HG03457 (cell line): Measurements from ENCODE around the gene MISP.
"Not testable (repeated sequence)": the region's sequence is repeated elsewhere in the genome, so short reads cannot be mapped to it uniquely, and the experiment has no call there.

Source experiments
- ATAC-seq: cut with Tn5 transposase; IDR thresholded peaks from one replicate; pipeline ENCODE4 v1.9.1; 2021; ENCODE audit warnings: moderate number of reproducible peaks; ENCODE audit not compliant: unreplicated experiment

MISP gene

GRCh38 chr19:750640-751423, at the start of gene MISP:
MISP (plus strand) TSS chr19:751112; CDS start chr19:756947, 5,835 bp downstream.
- no peak for ATAC-seq

GRCh38 chr19:702847-703246, 48.1 kb upstream of the MISP start:
- ATAC-seq, result not testable (repeated sequence)

- ATAC-seq, result no peak
Observed at GRCh38 chr19:703329-703650, 47.6 kb upstream of the MISP start.

- ATAC-seq, result no peak
Observed at GRCh38 chr19:703651-704446, 47.1 kb upstream of the MISP start.

- no peak for ATAC-seq
Observed at GRCh38 chr19:704447-704741, 46.5 kb upstream of the MISP start.

- ATAC-seq, result no peak
Observed at GRCh38 chr19:708154-709143, 42.5 kb upstream of the MISP start, which contains the start of gene PALM. PALM (plus strand) TSS chr19:708935; CDS start chr19:709147, 212 bp downstream.

- ATAC-seq, result no peak
Observed at GRCh38 chr19:709196-709964, 41.5 kb upstream of the MISP start.

- ATAC-seq, result no peak
Observed at GRCh38 chr19:709965-710571, 40.8 kb upstream of the MISP start.

GRCh38 chr19:710767-711166, 40.1 kb upstream of the MISP start:
- no peak for ATAC-seq

- no peak for ATAC-seq
Observed at GRCh38 chr19:711254-711653, 39.7 kb upstream of the MISP start.

GRCh38 chr19:715347-715746, 35.6 kb upstream of the MISP start:
- no peak for ATAC-seq

- no peak for ATAC-seq
Observed at GRCh38 chr19:718251-718951, 32.5 kb upstream of the MISP start.

- no peak for ATAC-seq
Observed at GRCh38 chr19:718991-719512, 31.9 kb upstream of the MISP start.

- no peak for ATAC-seq
Observed at GRCh38 chr19:719636-720344, 31.1 kb upstream of the MISP start.

GRCh38 chr19:720345-721160, 30.4 kb upstream of the MISP start:
- no peak for ATAC-seq

GRCh38 chr19:722553-723101, 28.3 kb upstream of the MISP start:
- ATAC-seq, result no peak

- ATAC-seq, result no peak
Observed at GRCh38 chr19:723247-723646, 27.7 kb upstream of the MISP start.
